HepG2 (cell line): ENCODE data around the gene PDLIM5. TPM values are rescaled to one million over a fixed set of nuclear protein-coding genes. Genes with fewer than 3 reads are reported as not detected.

Experiments used
- ATAC-seq: fragments of 200-7000 bp; cut with Tn5 transposase; 3 replicates; pipeline ENCODE4 v1.9.1; 2020; ENCODE audit warnings: mild to moderate bottlenecking, moderate library complexity
- BruUV-seq: library from RNA; stranded (reverse); fragments of 400-500 nt; replicated peaks from 2 replicates; lab custom pipeline; 2021; lab: Mats Ljungman, UMichigan
- CTCF ChIA-PET: fragments of 300-600 bp; formaldehyde crosslinking; extraction: SDS; loops from one replicate; lab custom pipeline; 2021; ENCODE audit warnings: low total read pairs, inconsistent platforms, low intra/inter-chr PET ratio; lab: Yijun Ruan, JAX
- POLR2A ChIA-PET: fragments of 350-600 bp; sonication (Branson Sonifier 250); formaldehyde crosslinking; loops from one replicate; lab custom pipeline; 2020; ENCODE audit warnings: antibody characterized with exemption, inconsistent platforms; lab: Yijun Ruan, JAX
- DNase-seq: peaks from one replicate; pipeline ENCODE4 v3.0.0-alpha.2; 2015; ENCODE audit warnings: low spot score
- FAIRE-seq: peaks from 3 replicates; lab custom pipeline; 2011; peaks lifted over from hg19 to GRCh38; lab: Jason Lieb, UNC
- H2AFZ ChIP-seq: one replicate; pipeline ENCODE4 v1.6.1; 2011; ENCODE audit warnings: low read length, inconsistent platforms
- H3K27ac ChIP-seq: fragments of 300-600 bp; 3 replicates; pipeline ENCODE4 v1.8.0; 2011; ENCODE audit warnings: mixed run types, mild to moderate bottlenecking, mixed read lengths, low read length, inconsistent platforms; ENCODE audit not compliant: insufficient read depth; ENCODE audit errors: extremely low read length
- H3K27me3 ChIP-seq, 2 experiments: fragments of 200-600 bp in 1 of 2; 2 replicates in 1 of 2; 3 replicates in 1 of 2; pipeline versions ENCODE4 v1.6.0 to v1.8.0; 2011; ENCODE audit warnings: low read length in 2 of 2, mild to moderate bottlenecking in 2 of 2, moderate library complexity in 2 of 2, inconsistent platforms in 1 of 2; ENCODE audit not compliant: insufficient read depth in 2 of 2, control insufficient read depth in 1 of 2
- H3K36me3 ChIP-seq, 2 experiments: fragments of 200-600 bp in 1 of 2; replicated peaks in 1 of 2; 2 replicates in 1 of 2; 3 replicates in 1 of 2; pipeline versions ENCODE4 v1.5.1 to v1.8.0; 2011; ENCODE audit warnings: low read length in 2 of 2, inconsistent platforms in 1 of 2; ENCODE audit not compliant: insufficient read depth in 2 of 2, control insufficient read depth in 1 of 2
- H3K4me1 ChIP-seq: 2 replicates; pipeline ENCODE4 v1.5.1; 2012; ENCODE audit warnings: low read length, inconsistent platforms; ENCODE audit not compliant: insufficient read depth
- H3K4me2 ChIP-seq: 2 replicates; pipeline ENCODE4 v1.6.0; 2011; ENCODE audit warnings: low read depth, low read length, inconsistent platforms
- H3K4me3 ChIP-seq, 3 experiments: fragments of 200-600 bp in 1 of 3; sonication (generic), shearing (Covaris generic) in 1 of 3; replicated peaks in 1 of 3; 2 replicates each; pipeline ENCODE4 v1.5.1; 2011 to 2016; ENCODE audit warnings: low read length in 3 of 3, inconsistent platforms in 2 of 3, low read depth in 2 of 3, mild to moderate bottlenecking in 2 of 3, control low read depth in 1 of 3, mixed read lengths in 1 of 3; ENCODE audit not compliant: insufficient read depth in 1 of 3
- H3K79me2 ChIP-seq: one replicate; pipeline ENCODE4 v1.6.1; 2011; ENCODE audit warnings: low read length, inconsistent platforms; ENCODE audit not compliant: insufficient read depth
- H3K9ac ChIP-seq: 2 replicates; pipeline ENCODE4 v1.6.0; 2011; ENCODE audit warnings: mild to moderate bottlenecking, low read depth, low read length, inconsistent platforms; ENCODE audit not compliant: insufficient read depth
- H3K9me3 ChIP-seq: 2 replicates; pipeline ENCODE4 v1.5.1; 2012; ENCODE audit warnings: mild to moderate bottlenecking, low read length
- H4K20me1 ChIP-seq: 2 replicates; pipeline ENCODE4 v1.6.0; 2011; ENCODE audit warnings: inconsistent platforms, mild to moderate bottlenecking, low read length, moderate library complexity; ENCODE audit not compliant: insufficient read depth
- ATF7 ChIP-seq, 2 experiments: fragments of 450-650 bp in 1 of 2; sonication (generic) in 1 of 2; formaldehyde crosslinking in 1 of 2; IDR thresholded peaks; 2 replicates each; pipeline versions ENCODE4 v1.4.0 to v1.6.1; 2016 to 2020; ENCODE audit warnings: antibody characterized with exemption in 1 of 2, mild to moderate bottlenecking in 1 of 2, missing genetic modification reagents in 1 of 2
- EEA1 ChIP-seq: sonication (generic); formaldehyde crosslinking; IDR thresholded peaks from 2 replicates; pipeline ENCODE4 v1.5.1; 2020; ENCODE audit warnings: mild to moderate bottlenecking, missing genetic modification reagents, borderline replicate concordance
- HCFC1 ChIP-seq: fragments of 150-350 bp; IDR thresholded peaks from 2 replicates; pipeline ENCODE4 v1.6.1; 2014; ENCODE audit warnings: low read depth, low read length
- IKZF4 ChIP-seq: sonication (generic); formaldehyde crosslinking; IDR thresholded peaks from 2 replicates; pipeline ENCODE4 v1.5.1; 2020; ENCODE audit warnings: borderline replicate concordance, mild to moderate bottlenecking, low read depth, missing genetic modification reagents; ENCODE audit errors: not compliant biosample characterization
- KAT8 ChIP-seq: IDR thresholded peaks from 2 replicates; pipeline ENCODE4 v1.6.1; 2016; ENCODE audit warnings: missing genetic modification reagents, missing compliant biosample characterization
- SRF ChIP-seq: IDR thresholded peaks from 2 replicates; pipeline ENCODE4 v1.6.1; 2011; ENCODE audit warnings: mild to moderate bottlenecking, low read depth, low read length, moderate library complexity
- SRSF1 ChIP-seq: fragments of 200-400 bp; formaldehyde crosslinking; optimal IDR thresholded peaks from 2 replicates; pipeline ENCODE3; 2017; ENCODE audit warnings: mild to moderate bottlenecking, low read depth, low read length, moderate library complexity
- YEATS2 ChIP-seq: sonication (generic); formaldehyde crosslinking; IDR thresholded peaks from 2 replicates; pipeline ENCODE4 v1.4.0; 2020; ENCODE audit warnings: missing genetic modification reagents, borderline replicate concordance
- ZNF251 ChIP-seq: sonication (generic); formaldehyde crosslinking; IDR thresholded peaks from 2 replicates; pipeline ENCODE4 v1.9.0; 2021; ENCODE audit warnings: mild to moderate bottlenecking, missing genetic modification reagents
- WGBS: methylation state at CpG from one replicate; pipeline ENCODE4 v1.1.6; 2017; ENCODE audit warnings: low lambda C conversion rate; 5-methylcytosine and 5-hydroxymethylcytosine counted together
- in situ Hi-C: cut with HindIII; loops from 2 replicates; pipeline ENCODE4 v1.10.0; 2017; ENCODE audit warnings: low pct_unique_long_range_greater_than_20kb; ENCODE audit not compliant: extremely low pct_ligation_motif_present
- intact Hi-C: fragments of 100-400 bp; cut with micrococcal nuclease; formaldehyde crosslinking; loops from one replicate; pipeline ENCODE4 v1.10.0; 2022; ENCODE audit not compliant: unreplicated experiment
- polyA plus RNA-seq, 8 experiments: library from polyadenylated mRNA; depleted of rRNA in 3 of 8; stranded (reverse) in 7 of 8; unstranded in 1 of 8; fragments of >200 nt; fragmentation: Illumina TruSeq in 4 of 8; extraction: Trizol in 4 of 8; gene quantifications; 2 replicates each; pipeline versions ENCODE4 v1.2.1 to v1.2.3, GENCODE V29; 2011 to 2016; ENCODE audit warnings: low read depth in 4 of 8, missing spikeins in 1 of 8, mixed read lengths in 1 of 8; ENCODE audit not compliant: insufficient read depth in 1 of 8
- total RNA-seq, 5 experiments: library from RNA; depleted of rRNA; stranded (reverse); fragments of >200 nt; fragmentation: Illumina TruSeq; extraction: Trizol; gene quantifications; 2 replicates each; pipeline ENCODE4 v1.2.3, GENCODE V29; 2016; ENCODE audit warnings: low read depth in 1 of 5
- TF ChIP-seq, protein P1 (sequence below): IDR thresholded peaks from 2 replicates; pipeline ENCODE4 v1.6.1; 2012; ENCODE audit warnings: low read length, improper control_type of control experiment
- TF ChIP-seq, protein P2 (sequence below): sonication (generic); formaldehyde crosslinking; IDR thresholded peaks from 2 replicates; pipeline ENCODE4 v1.4.0; 2020; ENCODE audit warnings: mild to moderate bottlenecking, missing genetic modification reagents
- TF ChIP-seq, protein P3 (sequence below): sonication (generic); formaldehyde crosslinking; IDR thresholded peaks from 2 replicates; pipeline ENCODE4 v1.5.0; 2020; ENCODE audit warnings: missing genetic modification reagents

PDLIM5 gene
- total and polyA plus RNA-seq, 2 of the 13 experiments (the other 11 are each of a cell fraction or from before 2014, with no cell fraction given), result 52.8 to 119 TPM

DNA sequence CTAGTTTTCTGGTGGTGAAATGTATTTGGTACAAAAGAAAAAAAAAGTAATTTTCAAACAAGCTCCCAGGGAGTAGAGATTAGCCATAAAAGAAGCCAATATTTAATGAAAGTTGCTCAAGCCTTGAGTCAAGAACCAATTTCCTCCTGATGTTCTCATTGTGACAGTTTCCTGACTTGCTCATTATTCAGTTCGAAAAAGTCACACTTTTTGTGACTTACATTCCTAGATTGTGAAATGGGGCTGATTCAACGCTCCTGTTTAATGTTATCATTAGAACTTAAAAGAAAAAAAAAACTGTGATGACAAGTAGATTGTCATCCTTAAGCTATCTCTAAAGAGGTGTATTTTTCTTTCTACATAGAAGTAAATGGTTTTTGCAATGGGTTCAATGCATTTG is 183.4 kb downstream of the PDLIM5 start (continued):
- TF ChIP-seq KAT8 (CRISPR knock-in tag), result no peak
- TF ChIP-seq EEA1, result no peak
- TF ChIP-seq, protein P1, sequence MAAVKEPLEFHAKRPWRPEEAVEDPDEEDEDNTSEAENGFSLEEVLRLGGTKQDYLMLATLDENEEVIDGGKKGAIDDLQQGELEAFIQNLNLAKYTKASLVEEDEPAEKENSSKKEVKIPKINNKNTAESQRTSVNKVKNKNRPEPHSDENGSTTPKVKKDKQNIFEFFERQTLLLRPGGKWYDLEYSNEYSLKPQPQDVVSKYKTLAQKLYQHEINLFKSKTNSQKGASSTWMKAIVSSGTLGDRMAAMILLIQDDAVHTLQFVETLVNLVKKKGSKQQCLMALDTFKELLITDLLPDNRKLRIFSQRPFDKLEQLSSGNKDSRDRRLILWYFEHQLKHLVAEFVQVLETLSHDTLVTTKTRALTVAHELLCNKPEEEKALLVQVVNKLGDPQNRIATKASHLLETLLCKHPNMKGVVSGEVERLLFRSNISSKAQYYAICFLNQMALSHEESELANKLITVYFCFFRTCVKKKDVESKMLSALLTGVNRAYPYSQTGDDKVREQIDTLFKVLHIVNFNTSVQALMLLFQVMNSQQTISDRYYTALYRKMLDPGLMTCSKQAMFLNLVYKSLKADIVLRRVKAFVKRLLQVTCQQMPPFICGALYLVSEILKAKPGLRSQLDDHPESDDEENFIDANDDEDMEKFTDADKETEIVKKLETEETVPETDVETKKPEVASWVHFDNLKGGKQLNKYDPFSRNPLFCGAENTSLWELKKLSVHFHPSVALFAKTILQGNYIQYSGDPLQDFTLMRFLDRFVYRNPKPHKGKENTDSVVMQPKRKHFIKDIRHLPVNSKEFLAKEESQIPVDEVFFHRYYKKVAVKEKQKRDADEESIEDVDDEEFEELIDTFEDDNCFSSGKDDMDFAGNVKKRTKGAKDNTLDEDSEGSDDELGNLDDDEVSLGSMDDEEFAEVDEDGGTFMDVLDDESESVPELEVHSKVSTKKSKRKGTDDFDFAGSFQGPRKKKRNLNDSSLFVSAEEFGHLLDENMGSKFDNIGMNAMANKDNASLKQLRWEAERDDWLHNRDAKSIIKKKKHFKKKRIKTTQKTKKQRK, result no peak
- no peak for TF ChIP-seq ZNF251 (CRISPR knock-in tag)
- no peak for TF ChIP-seq HCFC1

DNA sequence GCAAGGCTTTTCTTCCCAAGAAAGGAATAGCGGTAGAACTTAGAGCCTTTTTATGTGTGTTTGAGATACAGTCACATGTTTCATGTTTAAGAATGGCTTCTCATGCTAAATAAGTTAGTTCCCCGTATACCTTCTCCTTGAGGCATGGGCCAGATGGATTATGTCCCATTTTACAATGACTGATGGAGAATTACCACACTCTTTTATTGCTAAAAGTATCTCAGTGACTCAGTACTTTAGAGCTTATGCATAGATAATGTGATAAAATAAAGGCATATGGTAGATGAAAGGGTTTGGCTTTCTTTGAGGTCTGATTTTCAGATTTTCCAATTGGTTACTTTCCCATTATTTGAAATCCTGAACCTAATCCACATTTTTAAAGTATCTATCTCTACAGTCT is 184.3 kb downstream of the PDLIM5 start:
- H3K27me3 ChIP-seq, result no peaks in the 10 kb centered on the region
- in situ Hi-C loops (no loop called here), intact Hi-C loops (no loop called here)
- H2AFZ ChIP-seq, result no peak overlapping the region
- ChIA-PET CTCF (no interaction called here), POLR2A (no interaction called here)
- 96% methylated on average over 2 of the region's 2 CpGs for WGBS
- H4K20me1 ChIP-seq, result no peaks in the 10 kb centered on the region
- no peak overlapping the region for H3K4me3 ChIP-seq
- no peak overlapping the region for H3K9ac ChIP-seq
- no peak for ATAC-seq
- no peaks in the 10 kb centered on the region for H3K79me2 ChIP-seq
- FAIRE-seq, result no peak
- no peaks in the 10 kb centered on the region for H3K9me3 ChIP-seq
- no peak overlapping the region for H3K4me2 ChIP-seq
- no peak for TF ChIP-seq YEATS2
- TF ChIP-seq SRF, result no peak
- TF ChIP-seq ATF7 (IDR thresholded peaks at IDR 0.05), result no peak
- TF ChIP-seq ATF7 (CRISPR knock-in tag; IDR thresholded peaks at IDR 0.05), result no peak
- TF ChIP-seq SRSF1, result no peak
- TF ChIP-seq, protein P2, sequence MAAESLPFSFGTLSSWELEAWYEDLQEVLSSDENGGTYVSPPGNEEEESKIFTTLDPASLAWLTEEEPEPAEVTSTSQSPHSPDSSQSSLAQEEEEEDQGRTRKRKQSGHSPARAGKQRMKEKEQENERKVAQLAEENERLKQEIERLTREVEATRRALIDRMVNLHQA, result no peak
- TF ChIP-seq, protein P3, sequence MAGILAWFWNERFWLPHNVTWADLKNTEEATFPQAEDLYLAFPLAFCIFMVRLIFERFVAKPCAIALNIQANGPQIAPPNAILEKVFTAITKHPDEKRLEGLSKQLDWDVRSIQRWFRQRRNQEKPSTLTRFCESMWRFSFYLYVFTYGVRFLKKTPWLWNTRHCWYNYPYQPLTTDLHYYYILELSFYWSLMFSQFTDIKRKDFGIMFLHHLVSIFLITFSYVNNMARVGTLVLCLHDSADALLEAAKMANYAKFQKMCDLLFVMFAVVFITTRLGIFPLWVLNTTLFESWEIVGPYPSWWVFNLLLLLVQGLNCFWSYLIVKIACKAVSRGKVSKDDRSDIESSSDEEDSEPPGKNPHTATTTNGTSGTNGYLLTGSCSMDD (CRISPR knock-in tag), result no peak
- TF ChIP-seq IKZF4, result no peak
- no TSS peak for BruUV-seq
- H3K36me3 ChIP-seq, result peaks cover 10 to 29% of the 10 kb centered on the region in 2 experiments; a peak in 4 of 5 replicates
- no peak overlapping the region for H3K27ac ChIP-seq
- peaks cover 6% of the 10 kb centered on the region; the same call in 1 of the 2 replicates for H3K4me1 ChIP-seq
- DNase-seq, result no peak
